ENCODE results near the gene NUCKS1. TPM values are rescaled to one million over a fixed set of nuclear protein-coding genes. Genes with fewer than 3 reads are reported as not detected.

NUCKS1 gene
- total RNA-seq, 1 donor from 2014 or later: 304 TPM

GRCh38 chr1:205775717-205776056 is 25.7 kb upstream of the NUCKS1 start:
- H3K9me3 Mint-ChIP-seq: no peaks in the 10 kb centered on the region
- no peak for TF ChIP-seq CTCF (IDR thresholded peaks at IDR 0.05; ENCODE audit: unreplicated experiment)
- peaks cover 38% of the 10 kb centered on the region for H3K27me3 Mint-ChIP-seq (ENCODE audit: low read depth)
- H3K4me3 Mint-ChIP-seq: peak overlapping the region; percentile 86
- H3K4me1 Mint-ChIP-seq: peaks cover 35% of the 10 kb centered on the region
- DNase-seq (ENCODE audit: low spot score in 2 of 2, unreplicated experiment in 2 of 2): no peak
- no peak overlapping the region for H3K27ac Mint-ChIP-seq
- no peaks in the 10 kb centered on the region for H3K36me3 Mint-ChIP-seq

GRCh38 chr1:205775015-205775716 is 25.2 kb upstream of the NUCKS1 start, which contains the start of gene RAB29:
TSS of gene RAB29 (minus strand) at chr1:205775482. CDS start at chr1:205774956, 526 bp downstream.
- Mint-ChIP-seq H3K9me3 (no peaks in the 10 kb centered on the region), H3K4me1 (peaks cover 41% of the 10 kb centered on the region), H3K27ac (peak within 1 kb of the TSS; percentile 9), H3K36me3 (no peaks in the 10 kb centered on the region), H3K27me3 (ENCODE audit: low read depth) (peaks cover 38% of the 10 kb centered on the region), H3K4me3 (peak within 1 kb of the TSS; percentile 86)
- peak; percentile 56 to 71 for DNase-seq (ENCODE audit: low spot score in 2 of 2, unreplicated experiment in 2 of 2)
- TF ChIP-seq CTCF (IDR thresholded peaks at IDR 0.05; ENCODE audit: unreplicated experiment): no peak

- Mint-ChIP-seq H3K4me1 (peaks cover 48% of the 10 kb centered on the region), H3K9me3 (no peaks in the 10 kb centered on the region), H3K27ac (no peak overlapping the region), H3K27me3 (ENCODE audit: low read depth) (peaks cover 38% of the 10 kb centered on the region), H3K4me3 (peak overlapping the region; percentile 86), H3K36me3 (no peaks in the 10 kb centered on the region)
- DNase-seq (ENCODE audit: low spot score in 2 of 2, unreplicated experiment in 2 of 2): no peak
- no peak for TF ChIP-seq CTCF (IDR thresholded peaks at IDR 0.05; ENCODE audit: unreplicated experiment)
Observed at GRCh38 chr1:205774198-205775014, 24.4 kb upstream of the NUCKS1 start.

GRCh38 chr1:205772607-205773032 is 22.6 kb upstream of the NUCKS1 start:
- Mint-ChIP-seq H3K4me3 (no peak overlapping the region), H3K36me3 (no peaks in the 10 kb centered on the region), H3K4me1 (peaks cover 52% of the 10 kb centered on the region), H3K27me3 (ENCODE audit: low read depth) (peaks cover 38% of the 10 kb centered on the region), H3K27ac (no peak overlapping the region), H3K9me3 (no peaks in the 10 kb centered on the region)
- no peak for TF ChIP-seq CTCF (IDR thresholded peaks at IDR 0.05; ENCODE audit: unreplicated experiment)
- DNase-seq (ENCODE audit: low spot score in 2 of 2, unreplicated experiment in 2 of 2): no peak

GRCh38 chr1:205770618-205771017 is 20.6 kb upstream of the NUCKS1 start:
- Mint-ChIP-seq H3K4me3 (no peak overlapping the region), H3K9me3 (no peaks in the 10 kb centered on the region), H3K27me3 (ENCODE audit: low read depth) (peaks cover 30% of the 10 kb centered on the region), H3K27ac (peak overlapping the region; percentile 93), H3K4me1 (peaks cover 51% of the 10 kb centered on the region), H3K36me3 (no peaks in the 10 kb centered on the region)
- no peak for DNase-seq (ENCODE audit: low spot score in 2 of 2, unreplicated experiment in 2 of 2)
- no peak for TF ChIP-seq CTCF (IDR thresholded peaks at IDR 0.05; ENCODE audit: unreplicated experiment)
